GM19467 (cell line): ENCODE measurements around the gene LMO7.
"Not testable (repeated sequence)": the region's sequence is repeated elsewhere in the genome, so short reads cannot be mapped to it uniquely, and the experiment has no call there.

Source experiments
- ATAC-seq: cut with Tn5 transposase; IDR thresholded peaks from one replicate; pipeline ENCODE4 v1.9.1; 2021; ENCODE audit warnings: mild to moderate bottlenecking, moderate library complexity; ENCODE audit not compliant: unreplicated experiment

The LMO7 gene

DNA sequence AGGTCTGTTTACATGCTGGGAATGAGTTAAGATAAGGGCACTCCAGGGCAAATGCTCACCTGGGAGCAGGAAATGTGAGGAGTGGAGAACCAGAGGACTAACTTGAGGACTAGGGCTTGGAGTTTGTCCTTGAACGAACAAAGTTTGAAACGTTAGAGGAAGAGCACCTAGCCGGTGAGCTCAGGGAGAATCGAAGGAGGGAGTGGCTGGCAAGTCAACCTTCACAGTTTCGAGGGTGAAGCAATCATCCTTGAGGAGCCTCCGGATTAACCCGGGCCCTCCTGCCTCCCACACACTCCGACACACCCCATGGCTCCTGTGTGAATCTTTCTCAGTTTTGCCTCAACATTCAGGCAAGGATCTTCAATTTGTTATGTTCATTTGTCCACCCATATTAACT, 58.6 kb downstream of the LMO7 start:
- no peak for ATAC-seq

GRCh38 chr13:75695908-75696307, 59.8 kb downstream of the LMO7 start:
- peak; percentile 61 for ATAC-seq

GRCh38 chr13:75699062-75699461, 62.9 kb downstream of the LMO7 start:
- no peak for ATAC-seq

GRCh38 chr13:75699717-75700116, 63.6 kb downstream of the LMO7 start:
- ATAC-seq = not testable (repeated sequence)

- ATAC-seq = no peak
Measured at GRCh38 chr13:75700552-75700951, 64.4 kb downstream of the LMO7 start.

- no peak for ATAC-seq
Measured at GRCh38 chr13:75702476-75702875, 66.3 kb downstream of the LMO7 start.

DNA sequence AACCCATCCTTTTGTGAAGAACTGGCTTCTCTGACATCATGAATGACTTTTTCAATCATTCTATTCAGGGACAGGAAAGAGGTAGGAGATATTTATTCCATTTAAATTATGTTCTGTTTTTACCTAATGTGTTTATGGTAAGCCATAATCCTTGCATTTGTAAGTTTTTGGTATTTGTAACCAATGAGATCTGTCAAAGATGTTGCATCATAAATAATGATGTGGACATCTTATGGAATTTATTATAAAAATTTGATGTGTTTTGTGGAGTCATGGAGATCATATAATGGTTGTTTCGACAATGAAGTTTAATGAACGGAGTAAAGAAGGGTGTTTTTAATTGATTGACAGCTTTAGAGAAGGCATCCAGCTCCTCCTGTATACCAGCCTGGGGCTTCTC, 67.6 kb downstream of the LMO7 start:
- no peak for ATAC-seq

GRCh38 chr13:75704194-75704926, 68.2 kb downstream of the LMO7 start:
- no peak for ATAC-seq

- no peak for ATAC-seq
Measured at GRCh38 chr13:75704927-75705288, 68.8 kb downstream of the LMO7 start.

- ATAC-seq = no peak
Measured at GRCh38 chr13:75705395-75705794, 69.3 kb downstream of the LMO7 start.

DNA sequence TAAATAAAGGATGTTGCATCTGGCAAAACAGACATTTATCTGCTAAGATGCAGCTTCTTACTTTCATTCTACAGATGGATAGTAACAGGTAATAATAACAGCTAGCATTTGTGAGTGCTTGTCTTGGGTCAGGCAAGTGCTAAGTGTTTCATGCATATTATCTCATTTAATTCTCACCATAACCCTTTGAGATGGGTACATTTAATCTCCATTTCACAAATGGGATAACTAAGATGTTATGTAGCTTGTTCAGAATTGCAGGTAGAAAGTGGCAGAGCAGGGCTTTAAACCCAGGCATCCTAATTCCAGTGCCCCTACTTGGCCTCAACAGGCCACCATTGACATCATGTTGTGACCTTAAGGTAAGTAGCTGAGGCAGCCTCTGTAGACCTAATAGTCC, 69.8 kb downstream of the LMO7 start:
- ATAC-seq = no peak

- no peak for ATAC-seq
Measured at GRCh38 chr13:75713852-75714251, 77.7 kb downstream of the LMO7 start.

- ATAC-seq = no peak
Measured at GRCh38 chr13:75715601-75716523, 79.7 kb downstream of the LMO7 start.

- no peak for ATAC-seq
Measured at GRCh38 chr13:75717525-75717924, 81.4 kb downstream of the LMO7 start.

GRCh38 chr13:75721307-75721706, 85.2 kb downstream of the LMO7 start:
- no peak for ATAC-seq

- ATAC-seq = no peak
Measured at GRCh38 chr13:75723901-75724300, 87.8 kb downstream of the LMO7 start.

DNA sequence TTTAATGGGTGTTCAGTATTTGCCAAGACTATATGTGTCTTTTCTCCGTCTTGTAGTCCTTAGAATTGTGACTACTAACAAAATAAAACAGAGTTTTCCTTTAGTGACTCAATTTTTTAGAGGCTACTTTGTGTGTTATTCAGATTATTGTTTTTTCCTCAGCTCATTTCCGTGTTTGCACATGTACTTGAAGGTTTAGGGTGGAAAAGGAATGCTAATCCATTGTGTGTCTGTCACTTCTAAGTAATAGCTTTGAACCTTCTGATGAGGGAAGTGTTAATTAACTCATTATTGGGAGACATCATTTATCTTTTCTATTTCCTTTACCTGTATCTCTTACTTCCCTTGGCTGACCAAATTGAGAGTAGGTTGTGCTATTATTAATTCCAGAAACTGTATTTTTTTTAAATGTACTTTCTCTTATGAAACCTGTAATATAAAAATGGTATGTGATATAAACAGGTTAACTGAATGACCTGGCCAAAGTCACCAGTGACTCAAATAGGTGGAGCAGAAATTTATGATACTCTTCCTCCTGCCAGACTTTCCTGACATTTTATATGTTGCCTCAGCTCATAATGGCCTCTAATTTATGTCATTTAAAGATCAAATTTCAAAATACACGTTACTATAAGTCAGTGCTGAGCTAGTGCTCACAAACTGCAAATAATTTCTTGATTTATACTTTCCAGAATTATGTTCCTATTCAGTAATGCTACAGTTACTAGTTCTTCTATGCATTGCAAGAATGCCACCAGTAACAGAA, 88.8 kb downstream of the LMO7 start:
- ATAC-seq = no peak

- ATAC-seq = no peak
Measured at GRCh38 chr13:75725736-75726135, 89.6 kb downstream of the LMO7 start.

DNA sequence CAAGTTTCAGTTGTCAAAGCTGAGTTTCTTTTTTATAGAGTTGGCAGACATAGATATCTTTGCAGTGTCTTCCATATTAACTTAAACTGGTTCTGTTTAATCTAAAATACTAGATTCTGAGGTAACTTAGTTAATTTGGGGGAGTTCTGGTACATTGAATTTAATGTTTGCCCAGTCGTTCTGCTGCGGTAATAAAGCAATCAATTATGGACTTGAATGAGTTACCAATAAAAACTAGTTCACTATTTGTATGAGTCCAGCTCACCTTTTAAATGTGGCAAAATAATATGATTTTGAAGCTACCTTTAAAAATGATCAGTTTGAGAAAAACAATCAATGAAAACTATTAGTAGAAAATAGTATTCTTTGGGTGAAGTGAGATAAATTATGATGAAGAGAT, 90.2 kb downstream of the LMO7 start:
- ATAC-seq = no peak

DNA sequence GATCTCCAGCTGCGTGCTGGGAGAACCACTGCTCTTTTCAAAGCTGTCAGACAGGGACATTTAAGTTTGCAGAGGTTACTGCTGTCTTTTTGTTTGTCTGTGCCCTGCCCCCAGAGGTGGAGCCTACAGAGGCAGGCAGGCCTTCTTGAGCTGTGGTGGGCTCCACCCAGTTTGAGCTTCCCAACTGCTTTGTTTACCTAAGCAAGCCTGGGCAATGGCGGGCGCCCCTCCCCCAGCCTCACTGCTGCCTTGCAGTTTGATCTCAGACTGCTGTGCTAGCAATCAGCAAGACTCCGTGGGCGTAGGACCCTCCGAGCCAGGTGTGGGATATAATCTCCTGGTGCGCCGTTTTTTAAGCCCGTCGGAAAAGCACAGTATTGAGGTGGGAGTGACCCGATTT, 97.0 kb downstream of the LMO7 start:
- not testable (repeated sequence) for ATAC-seq

DNA sequence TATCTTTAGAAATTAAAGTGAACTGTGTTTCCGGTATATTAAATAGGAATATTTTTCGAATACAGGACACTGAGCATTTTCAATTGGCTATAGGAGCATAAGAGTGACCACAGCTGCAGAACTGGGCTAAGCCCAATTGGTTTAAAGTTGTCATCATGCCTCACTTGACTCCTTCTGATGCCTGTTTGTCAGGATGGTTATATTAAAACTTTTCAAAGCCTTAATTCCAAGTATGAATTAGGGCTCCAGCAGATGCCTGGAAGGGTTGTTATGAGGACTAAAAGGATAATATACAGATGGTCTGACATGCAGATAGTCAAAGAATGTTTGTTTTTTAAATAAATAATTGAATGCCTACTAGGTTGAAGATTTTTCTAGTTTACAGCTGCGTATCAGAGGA, 100.0 kb downstream of the LMO7 start:
- no peak for ATAC-seq
